Spinal cord (tissue), 10 donors: ENCODE results near the gene PRMT5. TPM values are rescaled to one million over a fixed set of nuclear protein-coding genes. Genes with fewer than 3 reads are reported as not detected.

Experiments
- DNase-seq, 6 donors: peaks; one replicate each; pipeline versions ENCODE4 v3.0.0 to v3.0.0-alpha.2; 2013 to 2015; ENCODE audit warnings: low spot score in 6 of 6, low read depth in 4 of 6
- H3K27ac ChIP-seq: one replicate; pipeline ENCODE4 v1.5.1; 2013; ENCODE audit warnings: low read depth, low read length, control low read depth
- H3K27me3 ChIP-seq: one replicate; pipeline ENCODE4 v1.6.1; 2013; ENCODE audit warnings: low read length; ENCODE audit not compliant: control insufficient read depth, insufficient read depth
- H3K36me3 ChIP-seq: one replicate; pipeline ENCODE4 v1.6.1; 2013; ENCODE audit warnings: low read length; ENCODE audit not compliant: control insufficient read depth, insufficient read depth
- H3K4me1 ChIP-seq: one replicate; pipeline ENCODE4 v1.6.1; 2013; ENCODE audit warnings: low read length; ENCODE audit not compliant: control insufficient read depth, insufficient read depth
- H3K4me3 ChIP-seq: one replicate; pipeline ENCODE4 v1.5.1; 2013; ENCODE audit warnings: low read depth, low read length, control low read depth
- H3K9me3 ChIP-seq: one replicate; pipeline ENCODE4 v1.6.1; 2013; ENCODE audit warnings: low read length; ENCODE audit not compliant: control insufficient read depth, insufficient read depth
- WGBS: methylation state at CpG from one replicate; pipeline ENCODE4 v1.1.5; 2013; ENCODE audit warnings: missing lambda C conversion rate; ENCODE audit not compliant: insufficient coverage; 5-methylcytosine and 5-hydroxymethylcytosine counted together
- long read RNA-seq, 4 donors: transcript quantifications; one replicate each; lab custom pipeline, GENCODE V29; 2026
- polyA plus RNA-seq, 2 donors: library from polyadenylated mRNA; unstranded; fragments of 120-200 nt; gene quantifications; one replicate each; pipeline ENCODE4 v1.2.1, GENCODE V29; 2013; ENCODE audit not compliant: insufficient read length in 2 of 2
- total RNA-seq, 2 donors: library from RNA; depleted of rRNA in 1 of 2; stranded (reverse); fragments of 120-200 nt in 1 of 2; fragments of >200 nt in 1 of 2; gene quantifications; one replicate each; pipeline versions ENCODE4 v1.2.3 to v1.2.4, GENCODE V29; 2013 to 2014
- donor health status: healthy.

Gene PRMT5
- total RNA-seq: 10 to 100 TPM; 51.3 to 60.3 TPM
- 10 to 100 TPM; 83.5 to 88.8 TPM for polyA plus RNA-seq
- long read RNA-seq, donor 1, transcript PRMT5-202 (17 exons, 2,531 nt): major isoform, 7 of 25 reads
- long read RNA-seq, donor 1, partial matches to known transcripts: 15 of 25 reads
- long read RNA-seq, donor 1, other reads (novel, unspliced or antisense): 0 of 25 reads
- long read RNA-seq, donor 2, partial matches to known transcripts: 0 of 3 reads
- long read RNA-seq, donor 2, other reads (novel, unspliced or antisense): 0 of 3 reads
- long read RNA-seq, donor 3, partial matches to known transcripts: 0 of 3 reads
- long read RNA-seq, donor 3, other reads (novel, unspliced or antisense): 0 of 3 reads
- long read RNA-seq, donor 4, transcript PRMT5-202 (17 exons, 2,531 nt): major isoform, 8 of 20 reads
- long read RNA-seq, donor 4, partial matches to known transcripts: 12 of 20 reads
- long read RNA-seq, donor 4, other reads (novel, unspliced or antisense): 0 of 20 reads

- WGBS: under 1% methylated on average over 46 of the region's 51 CpGs
- H3K27ac ChIP-seq: peak within 1 kb of the TSS; percentile 96
These were observed at the start of gene PRMT5 for GRCh38 chr14:22929104-22929960. Gene PRMT5 (minus strand): TSS chr14:22929376. CDS start chr14:22929361, 15 bp downstream.

GRCh38 chr14:22978487-22978837, 49.3 kb upstream of the PRMT5 start:
- Histone ChIP-seq H3K36me3 (peaks cover 4% of the 10 kb centered on the region), H3K27ac (peak overlapping the region; percentile 45), H3K4me3 (no peak overlapping the region), H3K4me1 (peaks cover 48% of the 10 kb centered on the region), H3K27me3 (peaks cover 24% of the 10 kb centered on the region), H3K9me3 (no peaks in the 10 kb centered on the region)
- WGBS: 83% methylated on average over 2 of the region's 3 CpGs
- DNase-seq: no peak

More at GRCh38 chr14:22929104-22929960, at the start of gene PRMT5:
- H3K36me3 ChIP-seq: peaks cover 21% of the 10 kb centered on the region
- DNase-seq: peak; percentile 99 to 100 (median 100)
- no peaks in the 10 kb centered on the region for H3K27me3 ChIP-seq
- no peaks in the 10 kb centered on the region for H3K9me3 ChIP-seq
- peak within 1 kb of the TSS; percentile 100 for H3K4me3 ChIP-seq
- H3K4me1 ChIP-seq: peaks cover 27% of the 10 kb centered on the region

DNA sequence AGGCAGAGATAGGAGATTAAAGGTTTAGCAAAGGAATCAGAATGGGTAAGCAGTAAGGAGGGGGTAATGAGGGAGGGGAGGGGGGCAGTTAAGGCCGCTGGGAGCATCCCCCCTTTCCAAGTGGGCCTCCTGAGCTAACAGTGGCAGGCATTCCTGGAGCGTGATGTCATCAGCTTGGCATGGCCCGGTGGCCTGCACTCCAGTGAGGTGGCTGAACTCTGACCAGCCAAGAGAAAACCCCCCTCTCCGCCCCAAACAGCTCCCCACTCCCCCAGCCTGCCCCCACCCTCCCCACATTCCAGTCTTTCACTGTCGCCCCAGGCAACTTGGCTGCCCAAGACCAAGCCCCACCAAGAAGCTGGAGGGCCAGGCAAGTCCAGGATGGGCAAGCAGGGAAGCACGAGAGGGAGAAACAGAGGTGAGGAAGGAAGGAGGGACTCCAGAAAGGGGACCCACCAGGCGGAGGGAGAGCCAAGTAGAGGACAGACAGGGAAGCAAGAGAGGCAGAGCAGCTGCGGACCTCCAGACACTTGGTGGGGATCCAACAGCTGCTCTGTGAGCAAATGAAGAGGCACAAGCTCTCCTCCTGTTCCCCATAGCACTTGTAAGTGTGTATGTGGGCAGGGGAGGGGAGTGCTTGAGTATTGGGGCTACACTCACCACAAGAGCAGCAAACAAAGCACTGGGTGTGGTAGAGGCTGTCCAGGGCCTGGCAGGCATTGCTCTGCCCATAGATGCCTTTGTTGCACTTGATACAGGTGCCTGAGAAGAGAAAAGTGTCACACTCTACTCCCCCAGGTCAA, 48.7 kb upstream of the PRMT5 start:
- Histone ChIP-seq H3K27ac (peak overlapping the region; percentile 45), H3K4me1 (peaks cover 45% of the 10 kb centered on the region), H3K27me3 (peaks cover 24% of the 10 kb centered on the region), H3K9me3 (no peaks in the 10 kb centered on the region), H3K36me3 (peaks cover 7% of the 10 kb centered on the region), H3K4me3 (no peak overlapping the region)
- DNase-seq: peak in 1 of 6 donors; percentile 62
- WGBS: 43% methylated on average over 5 of the region's 8 CpGs

GRCh38 chr14:22977434-22977683, 48.2 kb upstream of the PRMT5 start:
- Histone ChIP-seq H3K27me3 (peaks cover 19% of the 10 kb centered on the region), H3K36me3 (peaks cover 7% of the 10 kb centered on the region), H3K27ac (peak overlapping the region; percentile 40), H3K4me3 (no peak overlapping the region), H3K4me1 (peaks cover 40% of the 10 kb centered on the region), H3K9me3 (no peaks in the 10 kb centered on the region)
- no peak for DNase-seq

- Histone ChIP-seq H3K36me3 (peaks cover 5% of the 10 kb centered on the region), H3K9me3 (no peaks in the 10 kb centered on the region), H3K27me3 (peaks cover 14% of the 10 kb centered on the region), H3K27ac (peak overlapping the region; percentile 40), H3K4me1 (peaks cover 34% of the 10 kb centered on the region), H3K4me3 (no peak overlapping the region)
- 53% methylated on average over 4 of the region's 6 CpGs for WGBS
- DNase-seq: peak in 1 of 6 donors; percentile 53
These were observed 47.7 kb upstream of the PRMT5 start for GRCh38 chr14:22976620-22977433.

DNA sequence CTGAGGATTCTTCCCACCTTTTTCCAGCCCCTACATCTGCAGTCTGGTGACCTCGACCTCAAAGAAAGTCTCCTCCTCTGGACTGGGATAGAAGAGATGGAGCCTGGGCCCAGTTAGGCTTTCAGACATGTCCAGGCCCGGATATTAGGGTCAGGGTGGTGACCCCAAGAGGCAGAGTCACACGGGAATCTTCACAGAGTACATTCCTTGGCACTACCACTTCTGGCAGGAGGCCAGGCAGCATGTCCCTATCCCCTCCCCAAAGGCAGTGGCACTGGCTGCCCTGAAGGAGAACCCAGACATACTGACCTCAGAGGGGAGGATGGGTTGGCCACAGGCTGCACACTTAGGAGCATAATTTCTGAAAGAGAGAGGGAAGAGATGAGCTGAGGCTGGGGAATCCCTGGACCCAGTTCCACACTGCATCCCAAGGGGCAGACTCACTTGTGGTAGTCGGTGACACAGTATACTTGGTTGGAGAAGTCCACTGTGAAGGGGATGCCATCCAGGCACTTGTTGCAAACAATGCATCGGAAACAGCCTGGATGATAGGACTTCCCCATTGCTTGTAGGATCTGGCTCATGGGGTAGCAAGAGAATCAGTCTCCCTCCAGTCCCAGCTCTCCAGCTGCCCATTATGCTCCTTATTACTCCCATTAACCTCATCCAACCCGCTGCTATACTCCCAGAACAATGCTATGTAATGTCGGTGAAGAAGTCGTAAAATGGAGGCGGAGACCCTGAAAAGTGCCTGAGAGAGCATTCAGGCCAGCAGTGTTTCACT, 45.5 kb upstream of the PRMT5 start:
- Histone ChIP-seq H3K9me3 (no peaks in the 10 kb centered on the region), H3K27ac (no peak overlapping the region), H3K27me3 (no peaks in the 10 kb centered on the region), H3K4me3 (no peak overlapping the region), H3K4me1 (peaks cover 23% of the 10 kb centered on the region), H3K36me3 (peaks cover 5% of the 10 kb centered on the region)
- 55% methylated on average over 7 of the region's 9 CpGs for WGBS
- DNase-seq: no peak

GRCh38 chr14:22973217-22974032, 44.2 kb upstream of the PRMT5 start:
- DNase-seq: peak in 2 of 6 donors; percentile 75 to 89
- Histone ChIP-seq H3K9me3 (no peaks in the 10 kb centered on the region), H3K27ac (no peak overlapping the region), H3K4me3 (no peak overlapping the region), H3K4me1 (peaks cover 14% of the 10 kb centered on the region), H3K27me3 (no peaks in the 10 kb centered on the region), H3K36me3 (peaks cover 3% of the 10 kb centered on the region)
- 95% methylated on average over 5 of the region's 6 CpGs for WGBS
